ENCODE measurements around the gene GM2A.
"Not testable (repeated sequence)": the region's sequence is repeated elsewhere in the genome, so short reads cannot be mapped to it uniquely, and the experiment has no call there.

The GM2A gene

DNA sequence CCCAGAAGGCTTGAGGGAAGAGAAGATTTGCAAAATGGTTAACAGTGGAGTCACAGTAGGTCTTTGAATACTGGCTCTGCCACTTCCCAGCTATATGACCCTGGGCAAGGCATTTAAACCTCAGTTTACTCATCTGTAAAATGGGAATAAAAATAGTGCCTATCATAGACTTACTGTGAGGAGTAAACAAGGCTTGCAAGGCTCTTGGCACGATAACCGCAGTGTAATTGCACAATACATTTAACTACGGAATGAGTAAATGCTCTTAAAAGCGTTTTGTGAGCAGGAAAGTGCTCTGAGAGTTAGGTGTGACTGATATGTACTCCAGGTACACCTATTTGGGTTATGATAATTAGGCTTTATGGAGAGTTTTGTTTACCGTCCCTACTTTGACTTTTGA is 42.2 kb downstream of the GM2A start:
- no peak for DNase-seq

DNA sequence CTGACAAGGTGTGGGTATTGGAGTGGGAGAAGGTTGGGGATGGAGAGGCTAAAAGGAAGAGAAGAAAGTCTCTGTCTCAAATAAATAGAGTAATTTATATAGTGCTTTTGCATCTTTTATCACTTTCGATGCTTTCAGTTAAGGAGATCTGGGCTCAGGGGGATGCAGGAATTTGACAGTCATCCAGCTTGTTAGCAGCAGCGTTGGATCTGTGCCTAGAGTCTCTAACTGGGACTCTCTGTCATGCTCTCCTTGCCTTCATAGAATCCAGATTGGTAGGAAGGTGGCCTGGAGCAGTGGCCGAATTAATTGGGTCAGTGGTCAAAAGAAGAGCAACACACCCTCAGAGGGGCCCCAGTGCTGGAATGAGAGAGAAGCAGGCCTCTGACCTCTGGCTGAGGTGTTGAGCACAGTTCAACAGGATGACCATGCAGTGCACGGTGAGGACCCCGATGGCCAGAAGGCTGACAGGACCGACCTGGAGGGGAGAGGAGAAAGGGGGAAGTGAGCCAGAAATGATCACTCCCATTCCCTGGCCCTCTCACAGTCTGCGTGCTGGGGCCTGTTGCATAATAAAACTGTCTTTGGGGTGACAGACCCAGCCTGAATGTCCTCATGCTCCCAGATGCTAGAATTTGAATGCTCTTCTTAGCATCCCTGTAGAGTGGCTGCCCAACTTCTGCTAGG is 42.9 kb downstream of the GM2A start:
- DNase-seq: no peak

DNA sequence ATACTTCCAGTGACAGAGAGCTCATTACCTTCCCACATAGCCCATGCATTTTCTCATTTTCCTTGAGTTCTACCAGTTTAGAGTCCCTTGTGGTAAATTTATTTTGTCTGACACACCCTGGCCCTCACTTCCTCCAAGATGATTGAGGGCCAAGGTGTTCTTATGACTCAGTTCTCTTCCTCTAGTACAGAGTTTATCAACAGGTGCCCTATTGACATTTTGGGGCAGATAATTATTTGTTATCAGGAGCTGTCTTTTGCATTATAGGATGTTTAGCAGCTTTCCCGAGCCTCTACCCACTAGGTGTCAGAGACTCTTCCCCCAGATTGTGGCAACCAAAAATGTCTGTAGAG is 43.5 kb downstream of the GM2A start:
- DNase-seq: no peak

DNA sequence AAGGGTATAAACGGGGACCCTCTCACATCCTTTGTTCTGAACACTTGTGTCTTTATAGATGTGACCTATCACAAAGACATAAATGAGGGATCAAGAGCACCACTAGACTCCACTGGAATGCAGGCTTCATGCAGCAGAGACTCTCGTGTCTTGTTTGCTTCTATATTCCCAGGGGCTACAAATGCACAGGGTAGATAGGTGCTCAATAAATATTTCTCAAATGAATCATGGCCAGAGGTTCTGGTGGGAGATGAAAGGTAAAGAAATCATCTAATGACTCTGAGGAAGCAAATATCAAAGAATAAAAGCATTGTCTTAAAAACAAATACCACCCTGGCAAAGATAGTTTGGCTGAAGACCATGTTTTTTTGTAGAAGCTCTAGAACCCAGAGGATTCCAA is 44.0 kb downstream of the GM2A start:
- DNase-seq: no peak

DNA sequence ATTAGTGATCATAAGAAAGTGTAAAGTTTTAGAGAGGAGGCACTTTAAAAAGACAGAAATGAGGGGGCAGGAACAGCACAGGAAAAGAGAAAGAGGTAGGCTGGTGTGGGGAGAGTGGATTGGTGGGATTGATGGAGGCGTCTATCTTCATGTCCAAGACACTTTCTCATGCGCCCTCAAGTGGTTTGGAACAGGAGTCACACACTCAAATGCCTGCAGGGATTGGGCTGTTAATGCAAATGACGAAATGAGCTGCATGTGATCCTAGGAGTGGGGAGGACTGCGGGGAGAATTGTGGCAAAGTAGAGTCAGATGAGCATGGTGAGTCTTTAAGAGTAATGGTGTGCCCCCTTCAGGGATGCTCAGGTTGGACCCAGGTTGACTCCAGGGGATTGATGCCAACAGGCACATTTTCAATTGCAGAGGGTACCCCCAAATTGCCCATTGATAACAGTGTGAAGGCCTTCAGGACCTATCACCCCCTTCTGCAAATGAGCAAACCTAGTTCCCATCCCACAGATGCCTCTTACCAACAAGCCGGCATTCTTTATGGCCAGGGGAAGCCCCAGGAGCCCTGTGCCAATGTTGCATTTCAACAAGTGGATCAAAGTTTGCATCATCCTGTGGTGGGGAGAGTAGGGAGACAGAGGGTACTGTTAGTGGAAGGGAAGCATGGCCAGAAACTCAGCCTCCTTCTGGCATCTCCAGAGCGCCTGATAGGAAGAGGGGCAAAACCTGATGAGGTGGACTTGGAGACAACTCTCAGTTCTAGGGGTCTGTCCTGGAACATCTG is 45.3 kb downstream of the GM2A start:
- no peak for DNase-seq

DNA sequence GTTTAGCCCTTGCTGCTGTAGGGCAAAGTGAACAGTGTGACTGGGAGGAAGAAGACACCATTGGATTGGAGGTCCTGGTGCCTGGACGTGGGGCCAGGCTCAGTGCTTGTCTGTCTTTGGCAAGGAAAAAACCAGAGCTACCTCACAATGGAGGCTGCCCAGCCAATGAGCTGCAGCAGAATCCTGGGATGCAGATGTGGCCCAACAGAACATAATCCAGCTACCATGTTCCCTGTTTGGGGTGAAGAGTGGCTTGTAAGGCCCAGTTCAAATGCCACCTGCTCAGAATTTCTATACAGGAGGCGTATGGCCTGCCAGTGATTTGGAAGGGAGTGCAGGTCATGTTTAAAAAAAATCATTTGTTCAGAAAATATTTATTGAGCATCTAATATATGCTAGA is 50.7 kb downstream of the GM2A start, which contains the start of gene SLC36A3:
Gene SLC36A3 (minus strand): TSS at position 101 of the 400 bp plus-strand sequence. CDS start 412 bp downstream, outside the sequence.
- DNase-seq: no peak

DNA sequence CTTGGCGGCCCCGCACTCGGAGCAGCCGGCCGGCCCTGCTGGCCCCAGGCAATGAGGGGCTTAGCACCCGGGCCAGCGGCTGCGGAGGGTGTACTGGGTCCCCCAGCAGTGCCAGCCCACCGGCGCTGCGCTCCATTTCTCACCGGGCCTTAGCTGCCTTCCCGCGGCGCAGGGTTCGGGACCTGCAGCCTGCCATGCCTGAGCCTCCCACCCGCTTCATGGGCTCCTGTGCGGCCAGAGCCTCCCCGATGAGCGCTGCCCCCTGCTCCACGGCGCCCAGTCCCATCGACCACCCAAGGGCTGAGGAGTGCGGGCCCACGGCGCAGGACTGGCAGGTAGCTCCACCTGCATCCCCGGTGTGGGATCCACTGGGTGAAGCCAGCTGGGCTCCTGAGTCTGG is 56.3 kb downstream of the GM2A start:
- not testable (repeated sequence) for DNase-seq

DNA sequence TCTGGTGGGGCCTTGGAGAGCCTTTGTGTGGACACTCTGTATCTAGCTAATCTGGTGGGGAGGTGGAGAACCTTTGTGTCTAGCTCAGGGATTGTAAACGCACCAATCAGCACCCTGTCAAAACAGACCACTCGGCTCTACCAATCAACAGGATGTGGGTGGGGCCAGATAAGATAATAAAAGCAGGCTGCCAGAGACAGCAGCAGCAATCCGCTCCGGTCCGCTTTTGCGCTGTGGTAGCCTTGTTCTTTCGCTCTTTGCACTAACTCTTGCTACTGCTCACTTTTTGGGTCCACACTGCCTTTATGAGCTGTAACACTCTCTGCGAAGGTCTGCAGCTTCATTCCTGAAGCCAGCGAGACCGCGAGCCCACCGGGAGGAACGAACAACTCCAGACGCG is 56.8 kb downstream of the GM2A start:
- DNase-seq: not testable (repeated sequence)

DNA sequence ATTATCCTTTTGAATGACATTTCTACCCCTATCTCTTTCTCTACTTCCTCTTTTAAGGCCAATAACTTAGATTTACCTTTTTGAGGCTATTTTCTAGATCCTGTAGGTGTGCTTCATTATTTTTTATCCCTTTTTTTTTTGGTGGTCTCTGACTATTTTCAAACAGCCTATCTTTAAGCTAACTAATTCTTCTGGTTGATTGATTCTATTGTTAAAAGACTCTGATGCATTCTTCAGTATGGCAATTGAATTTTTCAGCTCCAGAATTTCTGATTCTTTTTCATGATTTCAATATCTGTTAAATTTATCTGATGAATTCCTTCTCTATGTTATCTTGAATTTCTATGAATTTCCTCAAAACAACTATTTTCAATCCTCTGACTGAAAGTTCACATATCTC is 57.9 kb downstream of the GM2A start:
- DNase-seq: no peak

DNA sequence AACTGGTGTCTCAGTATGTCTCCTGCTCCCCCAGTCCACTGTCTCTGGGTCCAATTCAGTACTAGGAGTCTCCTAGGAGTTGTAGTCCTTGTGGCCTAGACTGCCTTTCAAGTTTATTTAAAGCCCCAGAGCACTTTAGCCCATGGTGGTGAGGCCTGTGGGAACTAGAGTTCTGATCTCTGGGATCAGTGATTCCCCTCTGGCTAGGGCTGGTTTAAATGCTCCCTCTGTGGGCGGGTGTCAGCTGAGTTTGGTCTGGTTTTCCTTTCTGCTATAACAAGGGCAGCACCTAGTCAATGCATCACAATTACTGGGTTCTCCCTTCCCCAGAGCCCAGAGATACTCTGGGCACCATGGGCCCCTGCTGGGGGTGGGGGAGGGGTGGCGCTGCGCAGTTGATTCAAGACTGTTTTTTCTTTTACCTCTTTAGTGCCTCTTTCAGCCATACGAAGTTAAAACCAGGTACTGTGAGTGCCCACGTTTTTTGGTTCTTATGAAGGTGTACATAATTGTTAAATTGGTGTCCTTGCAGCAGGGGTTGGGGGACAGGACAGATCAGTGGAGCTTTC is 59.9 kb downstream of the GM2A start:
- no peak for DNase-seq

DNA sequence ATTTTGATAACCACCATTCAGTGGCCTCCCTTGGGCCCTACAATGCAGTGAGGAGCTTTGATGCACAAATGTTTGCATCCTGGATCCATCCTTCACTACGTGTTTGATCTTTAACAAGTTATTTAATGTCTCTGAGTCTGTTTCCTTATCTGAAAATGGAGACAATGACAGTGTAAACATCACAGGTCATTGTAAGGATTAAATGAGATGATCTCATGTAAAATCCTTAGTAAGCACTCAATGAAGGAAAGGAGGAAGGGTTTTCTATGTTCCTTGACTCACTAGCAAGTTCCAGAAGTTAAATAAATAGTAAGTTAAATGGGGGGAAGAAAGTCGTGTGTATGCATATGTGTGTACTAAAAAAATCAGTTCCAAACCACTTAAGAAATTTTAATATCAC is 60.4 kb downstream of the GM2A start:
- DNase-seq: no peak

DNA sequence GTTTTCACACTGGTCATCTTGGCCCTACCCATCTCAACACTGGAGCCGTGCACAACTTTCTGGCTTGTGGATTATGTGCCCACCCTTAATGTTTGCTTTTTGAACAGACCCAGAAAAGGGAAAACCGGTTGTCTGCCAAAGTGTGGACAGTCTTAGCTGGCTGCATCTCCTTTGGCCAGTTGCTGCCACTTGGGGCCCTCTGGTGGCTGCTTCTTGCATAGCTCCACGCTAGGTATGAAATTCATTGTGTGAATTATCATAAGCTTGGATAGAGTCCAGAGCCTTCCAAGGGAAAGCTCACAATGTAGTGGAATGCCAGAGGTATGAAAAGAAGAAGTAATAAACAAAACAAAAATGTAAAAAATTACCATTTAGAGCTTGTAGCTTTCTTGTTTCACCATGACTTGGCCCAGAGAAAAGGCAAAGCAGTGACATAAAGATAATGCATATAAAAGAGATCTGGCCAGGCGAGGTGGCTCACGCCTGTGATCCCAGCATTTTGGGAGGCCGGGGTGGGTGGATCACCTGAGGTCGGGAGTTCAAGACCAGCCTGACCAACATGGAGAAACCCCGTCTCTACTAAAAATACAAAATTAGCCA is 63.1 kb downstream of the GM2A start:
- DNase-seq: peak; percentile 45

DNA sequence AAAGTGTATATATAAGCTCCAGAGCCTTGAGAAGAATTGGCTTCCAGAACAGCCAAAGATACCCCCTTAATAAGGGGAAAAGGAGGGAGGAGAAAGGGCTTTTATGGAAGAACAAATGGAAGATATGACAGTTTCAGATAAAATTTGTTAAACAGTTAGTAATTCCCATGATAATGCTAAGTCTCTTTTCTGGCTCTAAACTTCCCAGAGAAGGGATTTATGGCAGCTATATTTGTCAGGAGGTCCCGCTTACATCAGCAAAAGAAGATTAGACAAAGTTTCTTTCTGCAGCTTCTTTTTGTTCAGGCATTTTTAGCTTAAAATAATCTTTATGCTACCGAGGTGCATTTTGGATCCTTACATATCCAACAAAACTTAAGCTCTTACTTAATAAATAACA is 64.9 kb downstream of the GM2A start:
- no peak for DNase-seq

DNA sequence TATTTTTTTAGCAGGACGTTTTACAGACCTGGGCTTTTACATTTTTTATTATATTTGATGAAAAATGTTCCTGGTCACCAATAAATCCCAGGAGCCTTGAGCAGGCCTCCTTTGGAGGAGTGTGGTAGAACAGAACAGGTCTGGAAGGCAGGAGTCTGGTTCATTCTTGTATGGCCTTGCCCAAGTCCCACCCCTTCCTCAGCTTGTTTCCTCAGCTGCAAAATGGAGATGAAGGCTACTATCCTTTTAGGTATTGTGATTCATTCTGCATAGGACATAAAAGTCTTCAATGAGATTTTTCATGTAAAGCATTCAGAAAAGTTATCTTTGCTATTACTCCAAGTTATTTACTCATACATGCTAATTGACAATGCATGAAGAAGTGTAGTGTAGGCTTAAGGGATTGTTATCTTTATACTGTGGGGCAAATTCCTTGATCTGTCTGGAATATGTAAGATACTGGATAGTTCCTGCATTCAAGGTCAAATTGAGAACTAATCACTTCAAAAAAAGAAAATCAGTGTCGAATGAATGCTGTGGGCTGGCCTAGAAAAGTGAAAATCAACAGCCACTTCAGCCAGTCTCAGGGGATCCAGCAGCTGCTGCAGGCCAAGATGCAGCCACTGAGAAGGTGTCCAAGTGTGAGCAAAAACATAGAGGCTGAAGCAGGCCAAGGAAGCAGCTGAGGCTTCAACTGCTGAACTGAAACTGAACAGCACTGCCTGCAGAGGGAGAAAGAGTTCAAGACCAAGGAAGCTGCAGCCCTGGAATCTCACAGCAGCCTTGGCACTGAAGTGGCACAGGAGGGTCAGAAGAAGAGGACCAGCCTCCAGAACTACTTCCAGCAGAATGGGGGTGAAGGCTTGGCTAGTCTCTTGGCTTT is 66.1 kb downstream of the GM2A start:
- DNase-seq: no peak
